ENCODE measurements around the gene BAZ1B. TPM values are rescaled to one million over a fixed set of nuclear protein-coding genes. Genes with fewer than 3 reads are reported as not detected.

Gene BAZ1B
- total and polyA plus RNA-seq, 9 of the 15 experiments (the other 6 are each of a cell fraction or from before 2014, with no cell fraction given) = 15.0 to 134 (median 79.5) TPM

DNA sequence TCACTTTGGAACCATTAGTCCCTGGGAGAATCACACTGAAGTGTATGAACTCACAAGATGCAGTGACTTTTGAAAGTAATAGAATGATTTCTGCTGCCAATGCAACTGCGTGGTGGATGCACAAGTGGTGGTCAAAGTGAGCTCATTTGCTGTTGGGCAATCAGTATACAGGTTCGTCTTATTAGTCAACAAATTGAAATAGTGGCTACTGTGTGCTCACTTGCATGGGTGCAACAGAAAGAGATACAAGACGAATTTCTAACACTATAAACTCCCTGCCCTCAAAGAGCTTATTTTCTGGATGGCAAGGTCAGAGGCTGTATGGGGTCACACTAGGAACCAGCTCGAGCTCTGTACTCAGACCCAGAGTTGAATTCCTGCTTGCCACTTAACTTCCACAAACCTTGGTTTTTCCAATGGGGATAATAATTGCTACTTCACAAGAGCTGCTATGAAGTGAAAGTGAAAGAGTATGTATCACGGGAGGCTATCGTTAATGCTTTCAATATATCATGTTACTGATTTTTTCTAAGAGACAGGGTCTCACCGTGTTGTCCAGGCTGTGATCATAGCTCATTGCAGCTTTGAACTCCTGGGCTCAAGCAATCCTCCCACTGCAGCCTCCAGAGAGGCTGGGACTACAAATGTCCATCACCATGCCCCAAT is 43.7 kb upstream of the BAZ1B start (continued):
- TF ChIP-seq CEBPG (CRISPR knock-in tag; IDR thresholded peaks at IDR 0.05) (no peak), CEBPG (tag; conservative IDR thresholded peaks at IDR 0.05 in 1 of 2, IDR thresholded peaks at IDR 0.05 in 1 of 2) (0 out of 4 replicates have a peak, but pooled peaks of 1 of the 2 experiments have one; percentile 18)

DNA sequence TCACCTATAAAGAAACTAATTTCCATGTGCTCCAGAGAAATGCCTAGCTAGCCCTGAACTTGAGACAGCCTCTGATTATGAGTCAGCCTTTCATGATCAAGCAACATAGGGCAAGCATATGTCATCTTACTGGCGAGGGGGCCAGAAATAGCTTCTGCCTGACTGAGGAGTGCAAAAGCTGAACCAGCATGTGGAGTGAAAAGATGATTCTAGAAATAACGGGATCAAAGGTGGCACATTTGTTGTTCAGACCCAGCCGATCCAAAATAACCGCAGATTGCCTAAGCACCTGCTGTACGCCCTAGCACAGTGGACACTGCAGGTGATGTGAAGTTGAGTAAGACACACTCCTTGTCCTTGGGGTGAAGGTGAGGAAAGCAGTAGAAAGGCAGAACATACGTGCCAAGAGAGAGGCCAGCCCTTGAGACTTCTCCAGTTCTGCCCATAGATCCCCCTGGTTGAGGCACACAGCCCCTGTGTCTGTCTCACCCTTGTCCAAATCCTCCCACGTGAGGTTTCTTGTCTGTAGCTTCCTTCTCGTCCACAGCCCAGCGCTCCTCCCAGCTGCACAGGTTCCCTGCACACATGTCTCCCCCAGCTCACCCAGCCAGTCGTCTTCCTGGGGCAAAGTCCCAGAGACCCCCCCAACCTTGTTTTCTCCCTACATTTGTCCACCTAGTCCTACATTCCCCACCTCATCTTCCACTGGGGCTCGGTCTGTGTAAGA is 38.2 kb upstream of the BAZ1B start:
- peak overlapping the region; percentile 3; the same call in 1 of the 2 replicates for H3K4me2 ChIP-seq (ENCODE audit: insufficient read depth, low read length)
- peaks cover 31 to 37% of the 10 kb centered on the region in 2 experiments for H3K4me1 ChIP-seq (replicated peaks in 1 of 2; ENCODE audit: control insufficient read depth in 2 of 2, insufficient read depth in 2 of 2, low read length in 2 of 2)
- no TSS peak for BruUV-seq (replicated peaks)
- no peaks in the 10 kb centered on the region for H3K27me3 ChIP-seq (ENCODE audit: control insufficient read depth in 2 of 2, insufficient read depth in 2 of 2, low read length in 2 of 2)
- no peaks in the 10 kb centered on the region for H3K9me3 ChIP-seq (replicated peaks; ENCODE audit: control insufficient read depth, insufficient read depth, low read depth, low read length)
- H4K20me1 ChIP-seq (replicated peaks; ENCODE audit: control insufficient read depth, insufficient read depth, low read length) = peaks cover 2% of the 10 kb centered on the region; the same call in 1 of the 2 replicates
- ATAC-seq (no peak), FAIRE-seq (peak; percentile 79), DNase-seq (ENCODE audit: extremely low read depth in 1 of 4, low spot score in 3 of 4) (peak in 3 of 4 experiments; percentile 31 to 64 (median 33))
- in situ Hi-C loops (cut with MboI) = no loop called here
- H3K9ac ChIP-seq (ENCODE audit: insufficient read depth in 1 of 2, low read depth in 2 of 2, low read length in 2 of 2) = peak overlapping the region; percentile 24 to 64; a peak in 1 of 4 replicates
- ChIA-PET POLR2A (interaction anchor here (0.7 to 2.8 kb wide), 11 partner anchors 7 to 39 kb away, joined by 3 to 12 read pairs (median 4); partner anchors contain the start of genes BAZ1B and TBL2), CTCF (ENCODE audit: low intra/inter-chr PET ratio) (no interaction called here)
- intact Hi-C loops (cut with micrococcal nuclease) = no loop called here
- H3K4me3 ChIP-seq = no peak overlapping the region
- peak overlapping the region; percentile 47 for H2AFZ ChIP-seq (ENCODE audit: low read depth, low read length)
- H3K36me3 ChIP-seq (ENCODE audit: control insufficient read depth, insufficient read depth, low read length) = peaks cover 6% of the 10 kb centered on the region
- H3K79me2 ChIP-seq (ENCODE audit: control insufficient read depth, insufficient read depth, low read length) = peaks cover 18% of the 10 kb centered on the region
- 0 out of 3 replicates have a peak overlapping the region, but pooled peaks have one; percentile 35 for H3K27ac ChIP-seq (ENCODE audit: extremely low read depth, low read depth, low read length)
- 35% methylated on average over 11 of the region's 11 CpGs for WGBS (ENCODE audit: insufficient coverage, low coverage, missing lambda C conversion rate)
- no peaks in the 10 kb centered on the region for H3K9me1 ChIP-seq (ENCODE audit: control insufficient read depth, insufficient read depth, low read length)
- TF ChIP-seq L3MBTL2 (IDR thresholded peaks at IDR 0.05) (peak; percentile 47; the same call in 1 of the 2 replicates), RFX5 (IDR thresholded peaks at IDR 0.05; ENCODE audit: low read depth, low read length) (no peak), ATF7 (IDR thresholded peaks at IDR 0.05) (0 out of 2 replicates have a peak, but pooled peaks have one; percentile 25), LCOR (CRISPR knock-in tag; IDR thresholded peaks at IDR 0.05) (0 out of 2 replicates have a peak, but pooled peaks have one; percentile 32), MAFF (IDR thresholded peaks at IDR 0.05; ENCODE audit: low read length) (peak; percentile 35; the same call in 1 of the 2 replicates), JUN (IDR thresholded peaks at IDR 0.05; ENCODE audit: borderline replicate concordance, low read depth, low read length) (peak; percentile 48; the same call in 1 of the 2 replicates), JUN (CRISPR knock-in tag; IDR thresholded peaks at IDR 0.05; ENCODE audit: borderline replicate concordance) (no peak), JUNB (CRISPR knock-in tag; conservative IDR thresholded peaks at IDR 0.05) (no peak), COPS2 (conservative IDR thresholded peaks at IDR 0.05) (no peak), MAX (CRISPR knock-in tag; IDR thresholded peaks at IDR 0.05) (peak; percentile 57; the same call in 1 of the 2 replicates), MEF2A (IDR thresholded peaks at IDR 0.05; ENCODE audit: control insufficient read depth, low read depth, low read length) (peak; percentile 90), NRF1 (conservative IDR thresholded peaks at IDR 0.05 in 1 of 2, IDR thresholded peaks at IDR 0.05 in 1 of 2) (peak in 1 of 2 experiments; percentile 8; a peak in 1 of 4 replicates), SMARCA4 (IDR thresholded peaks at IDR 0.05) (peak; percentile 57; the same call in 1 of the 2 replicates), ZNF766 (CRISPR knock-in tag; conservative IDR thresholded peaks at IDR 0.05) (peak; percentile 45; the same call in 1 of the 2 replicates), NFE2 (IDR thresholded peaks at IDR 0.05; ENCODE audit: low read depth) (peak; percentile 71)
- TF ChIP-seq, protein P1, sequence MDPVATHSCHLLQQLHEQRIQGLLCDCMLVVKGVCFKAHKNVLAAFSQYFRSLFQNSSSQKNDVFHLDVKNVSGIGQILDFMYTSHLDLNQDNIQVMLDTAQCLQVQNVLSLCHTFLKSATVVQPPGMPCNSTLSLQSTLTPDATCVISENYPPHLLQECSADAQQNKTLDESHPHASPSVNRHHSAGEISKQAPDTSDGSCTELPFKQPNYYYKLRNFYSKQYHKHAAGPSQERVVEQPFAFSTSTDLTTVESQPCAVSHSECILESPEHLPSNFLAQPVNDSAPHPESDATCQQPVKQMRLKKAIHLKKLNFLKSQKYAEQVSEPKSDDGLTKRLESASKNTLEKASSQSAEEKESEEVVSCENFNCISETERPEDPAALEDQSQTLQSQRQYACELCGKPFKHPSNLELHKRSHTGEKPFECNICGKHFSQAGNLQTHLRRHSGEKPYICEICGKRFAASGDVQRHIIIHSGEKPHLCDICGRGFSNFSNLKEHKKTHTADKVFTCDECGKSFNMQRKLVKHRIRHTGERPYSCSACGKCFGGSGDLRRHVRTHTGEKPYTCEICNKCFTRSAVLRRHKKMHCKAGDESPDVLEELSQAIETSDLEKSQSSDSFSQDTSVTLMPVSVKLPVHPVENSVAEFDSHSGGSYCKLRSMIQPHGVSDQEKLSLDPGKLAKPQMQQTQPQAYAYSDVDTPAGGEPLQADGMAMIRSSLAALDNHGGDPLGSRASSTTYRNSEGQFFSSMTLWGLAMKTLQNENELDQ (CRISPR knock-in tag; IDR thresholded peaks at IDR 0.05; ENCODE audit: borderline replicate concordance) = no peak
